CD14-positive monocyte (primary cell): ENCODE measurements around the gene TXLNG. TPM values are rescaled to one million over a fixed set of nuclear protein-coding genes. Genes with fewer than 3 reads are reported as not detected.

Source experiments
- DNase-seq, 3 donors: peaks; one replicate each; pipeline ENCODE4 v3.0.0-alpha.2; 2011 to 2022
- H2AFZ ChIP-seq: 2 replicates; pipeline ENCODE4 v1.6.0; 2012; ENCODE audit warnings: mild to moderate bottlenecking, low read depth, low read length, inconsistent platforms; ENCODE audit not compliant: insufficient read depth, poor library complexity, severe bottlenecking
- H3K27ac ChIP-seq, 2 donors: 1 replicate in 1 of 2; 2 replicates in 1 of 2; pipeline ENCODE4 v1.5.1; 2012 to 2013; ENCODE audit warnings: low read length in 2 of 2, control low read depth in 1 of 2, inconsistent platforms in 1 of 2, low read depth in 1 of 2, mild to moderate bottlenecking in 1 of 2
- H3K27me3 ChIP-seq, 2 donors: one replicate each; pipeline versions ENCODE4 v1.6.0 to v1.6.1; 2011 to 2013; ENCODE audit warnings: low read length in 2 of 2; ENCODE audit not compliant: control insufficient read depth in 2 of 2, insufficient read depth in 2 of 2
- H3K36me3 ChIP-seq, 2 donors: replicated peaks in 1 of 2; 1 replicate in 1 of 2; 2 replicates in 1 of 2; pipeline versions ENCODE4 v1.5.1 to v1.6.1; 2012 to 2013; ENCODE audit warnings: low read length in 2 of 2, control low read depth in 1 of 2, inconsistent platforms in 1 of 2, mild to moderate bottlenecking in 1 of 2; ENCODE audit not compliant: insufficient read depth in 2 of 2, control insufficient read depth in 1 of 2
- H3K4me1 ChIP-seq, 2 donors: 1 replicate in 1 of 2; 2 replicates in 1 of 2; pipeline versions ENCODE4 v1.5.1 to v1.6.1; 2012 to 2013; ENCODE audit warnings: low read length in 2 of 2, control low read depth in 1 of 2, inconsistent platforms in 1 of 2, mild to moderate bottlenecking in 1 of 2, moderate library complexity in 1 of 2; ENCODE audit not compliant: insufficient read depth in 2 of 2, control insufficient read depth in 1 of 2
- H3K4me2 ChIP-seq: replicated peaks from 2 replicates; pipeline ENCODE3; 2012; ENCODE audit warnings: low read length, moderate library complexity, mild to moderate bottlenecking; ENCODE audit not compliant: poor library complexity, severe bottlenecking; ENCODE audit errors: extremely low read depth
- H3K4me3 ChIP-seq, 3 experiments: fragments of 200-600 bp in 1 of 3; sonication (generic) in 1 of 3; replicated peaks in 1 of 3; 1 replicate in 2 of 3; 2 replicates in 1 of 3; pipeline ENCODE4 v1.5.1; 2011 to 2013; ENCODE audit warnings: low read length in 3 of 3, mild to moderate bottlenecking in 3 of 3, control low read depth in 2 of 3, low read depth in 2 of 3, inconsistent platforms in 1 of 3, moderate library complexity in 1 of 3
- H3K79me2 ChIP-seq: 2 replicates; pipeline ENCODE4 v1.6.0; 2012; ENCODE audit warnings: mild to moderate bottlenecking, control low read depth, inconsistent platforms, low read length, moderate library complexity; ENCODE audit not compliant: insufficient read depth
- H3K9ac ChIP-seq: 2 replicates; pipeline ENCODE4 v1.6.0; 2017; ENCODE audit warnings: low read length, mild to moderate bottlenecking; ENCODE audit not compliant: insufficient read depth, poor library complexity, severe bottlenecking
- H3K9me3 ChIP-seq, 2 donors: replicated peaks in 1 of 2; 1 replicate in 1 of 2; 2 replicates in 1 of 2; pipeline versions ENCODE4 v1.5.1 to v1.6.1; 2012 to 2013; ENCODE audit warnings: low read length in 2 of 2, control low read depth in 1 of 2; ENCODE audit not compliant: control insufficient read depth in 1 of 2, insufficient read depth in 1 of 2
- H4K20me1 ChIP-seq: 2 replicates; pipeline ENCODE4 v1.6.0; 2012; ENCODE audit warnings: mild to moderate bottlenecking, low read length, control low read depth, moderate library complexity; ENCODE audit not compliant: insufficient read depth
- H3K27ac Mint-ChIP-seq, 7 donors: one replicate each; pipeline ENCODE4 v1.8.0; 2020; ENCODE audit warnings: mild to moderate bottlenecking in 7 of 7, mixed read lengths in 7 of 7, moderate library complexity in 6 of 7, inconsistent platforms in 2 of 7
- H3K27me3 Mint-ChIP-seq, 3 donors: one replicate each; pipeline ENCODE4 v1.8.0; 2021 to 2022; ENCODE audit warnings: low read depth in 3 of 3, mild to moderate bottlenecking in 3 of 3, mixed read lengths in 3 of 3, moderate library complexity in 3 of 3, inconsistent platforms in 1 of 3
- H3K36me3 Mint-ChIP-seq, 2 donors: one replicate each; pipeline ENCODE4 v1.8.0; 2020; ENCODE audit warnings: mixed read lengths in 2 of 2, inconsistent platforms in 1 of 2, mild to moderate bottlenecking in 1 of 2
- H3K4me1 Mint-ChIP-seq: one replicate; pipeline ENCODE4 v1.8.0; 2020; ENCODE audit warnings: mild to moderate bottlenecking, mixed read lengths
- H3K4me3 Mint-ChIP-seq, 2 donors: one replicate each; pipeline ENCODE4 v1.8.0; 2020; ENCODE audit warnings: mild to moderate bottlenecking in 2 of 2, mixed read lengths in 2 of 2, moderate library complexity in 1 of 2
- H3K9me3 Mint-ChIP-seq, 7 donors: one replicate each; pipeline ENCODE4 v1.8.0; 2020 to 2022; ENCODE audit warnings: mixed read lengths in 7 of 7, mild to moderate bottlenecking in 6 of 7, moderate library complexity in 6 of 7, inconsistent platforms in 2 of 7
- CTCF ChIP-seq: fragments of 200-600 bp; IDR thresholded peaks from one replicate; pipeline ENCODE4 v1.8.0; 2022; ENCODE audit warnings: antibody characterized with exemption, mild to moderate bottlenecking
- WGBS: methylation state at CpG from one replicate; pipeline ENCODE4 v1.1.5; 2013; ENCODE audit warnings: missing lambda C conversion rate; ENCODE audit not compliant: insufficient coverage; 5-methylcytosine and 5-hydroxymethylcytosine counted together
- intact Hi-C, 2 donors: fragments of 100-400 bp; cut with micrococcal nuclease; formaldehyde crosslinking; loops; one replicate each; pipeline versions ENCODE4 v1.15.0 to v1.15.1; 2023
- polyA plus RNA-seq, 3 donors: library from polyadenylated mRNA; depleted of rRNA in 1 of 3; unstranded in 2 of 3; stranded (reverse) in 1 of 3; fragments of 300-500 nt in 2 of 3; fragments of >200 nt in 1 of 3; fragmentation: Illumina TruSeq in 2 of 3; gene quantifications; 1 replicate in 2 of 3; 2 replicates in 1 of 3; pipeline ENCODE4 v1.2.3, GENCODE V29; 2012 to 2021

The TXLNG gene
- polyA plus RNA-seq, 3 donors: 3.7 to 5.4 (median 4.1) TPM

DNA sequence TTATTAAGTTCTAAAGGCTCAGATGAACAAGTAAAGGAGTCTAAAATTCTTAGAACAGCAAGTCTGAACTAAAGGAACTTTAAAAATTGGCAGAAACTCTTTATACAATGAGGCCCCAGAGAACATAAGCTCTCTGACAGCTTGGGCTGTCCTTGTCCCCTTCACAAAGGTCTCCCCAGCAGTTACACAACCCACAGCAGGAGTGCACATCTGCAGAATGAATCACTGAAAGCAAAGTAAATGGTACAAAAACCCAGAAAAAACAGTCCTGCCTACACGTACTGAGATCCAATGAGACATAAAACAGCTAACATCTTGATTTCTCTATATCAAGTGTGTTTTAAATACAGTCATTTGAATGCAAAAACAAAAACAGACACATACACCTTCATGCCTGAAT, 65.2 kb downstream of the TXLNG start:
- peak overlapping the region in 1 of 7 donors; percentile 17 for H3K27ac Mint-ChIP-seq
- WGBS: no CpG with 5 or more reads among the region's 1 CpG

GRCh38 chrX:16851827-16852226, 65.6 kb downstream of the TXLNG start:
- peaks cover 33 to 64% of the 10 kb centered on the region in 2 donors for H3K36me3 ChIP-seq
- Mint-ChIP-seq H3K4me1 (no peaks in the 10 kb centered on the region), H3K27ac (peak overlapping the region in 1 of 7 donors; percentile 42), H3K27me3 (peaks cover 0 to 62% (median 0%) of the 10 kb centered on the region in 3 donors), H3K9me3 (peaks cover 0 to 12% (median 3%) of the 10 kb centered on the region in 7 donors), H3K4me3 (no peak overlapping the region), H3K36me3 (peaks cover 46 to 56% of the 10 kb centered on the region in 2 donors)
- no peak overlapping the region for H2AFZ ChIP-seq
- H3K4me2 ChIP-seq: no peak overlapping the region
- H3K4me1 ChIP-seq: no peaks in the 10 kb centered on the region
- no peaks in the 10 kb centered on the region for H4K20me1 ChIP-seq
- H3K9ac ChIP-seq: no peak overlapping the region
- H3K27me3 ChIP-seq: peaks cover 0 to 38% of the 10 kb centered on the region in 2 donors
- no peak overlapping the region for H3K27ac ChIP-seq
- no CpG with 5 or more reads among the region's 3 CpGs for WGBS
- DNase-seq: no peak
- no peak overlapping the region for H3K4me3 ChIP-seq
- intact Hi-C loops: no loop called here
- H3K79me2 ChIP-seq: peaks cover 31% of the 10 kb centered on the region
- no peak for TF ChIP-seq CTCF
- H3K9me3 ChIP-seq: peaks cover 0 to 4% of the 10 kb centered on the region in 2 donors

More for the DNA sequence above, 65.2 kb downstream of the TXLNG start:
- H3K9ac ChIP-seq: no peak overlapping the region
- no peak for DNase-seq
- peaks cover 27% of the 10 kb centered on the region for H3K79me2 ChIP-seq
- H3K27me3 ChIP-seq: peaks cover 0 to 38% of the 10 kb centered on the region in 2 donors
- no peaks in the 10 kb centered on the region for H4K20me1 ChIP-seq
- peaks cover 36 to 64% of the 10 kb centered on the region in 2 donors for H3K36me3 ChIP-seq
- H3K9me3 ChIP-seq: peaks cover 0 to 4% of the 10 kb centered on the region in 2 donors
- H3K4me3 ChIP-seq: no peak overlapping the region
- no peak overlapping the region for H3K27ac ChIP-seq
- H3K36me3 Mint-ChIP-seq: peaks cover 44 to 56% of the 10 kb centered on the region in 2 donors
- no peaks in the 10 kb centered on the region for H3K4me1 Mint-ChIP-seq
- intact Hi-C loops: no loop called here
- H3K27me3 Mint-ChIP-seq: peaks cover 0 to 63% (median 0%) of the 10 kb centered on the region in 3 donors
- H2AFZ ChIP-seq: no peak overlapping the region
- H3K4me3 Mint-ChIP-seq: no peak overlapping the region
- H3K4me1 ChIP-seq: no peaks in the 10 kb centered on the region
- no peak overlapping the region for H3K4me2 ChIP-seq
- peaks cover 0 to 13% (median 3%) of the 10 kb centered on the region in 7 donors for H3K9me3 Mint-ChIP-seq
- TF ChIP-seq CTCF: no peak
